NCI-H82 treated with DMSO at 0.1 percent for 48 hours (cell line): ENCODE measurements around the gene SIGLEC1.
A peak's percentile ranks its signal among the peaks of the same experiment; 100 is the strongest.

Experiments used
- DNase-seq: peaks from one replicate; lab custom pipeline; 2025; ENCODE audit not compliant: unreplicated experiment; lab: John Stamatoyannopoulos, UW

The SIGLEC1 gene

DNA sequence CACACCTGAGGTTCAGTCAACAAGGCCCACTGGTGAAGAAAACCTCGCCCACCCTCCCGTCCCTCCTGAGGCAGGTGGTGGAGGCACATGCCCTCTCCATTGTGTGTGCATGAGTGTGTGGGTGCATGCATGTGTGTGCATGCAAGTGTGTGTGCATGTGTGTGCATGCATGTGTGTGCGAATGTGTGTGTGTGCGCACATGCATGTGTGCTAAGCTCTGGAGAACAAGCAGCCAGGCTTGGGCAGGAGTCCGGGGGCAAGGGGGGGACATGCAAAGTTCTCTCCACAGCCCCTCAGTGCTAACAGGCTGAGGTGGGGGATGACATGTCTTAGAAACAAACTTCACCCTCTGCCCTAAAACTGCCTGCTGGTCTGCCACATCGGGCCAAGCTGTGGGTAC, 17.0 kb upstream of the SIGLEC1 start:
- no peak for DNase-seq

DNA sequence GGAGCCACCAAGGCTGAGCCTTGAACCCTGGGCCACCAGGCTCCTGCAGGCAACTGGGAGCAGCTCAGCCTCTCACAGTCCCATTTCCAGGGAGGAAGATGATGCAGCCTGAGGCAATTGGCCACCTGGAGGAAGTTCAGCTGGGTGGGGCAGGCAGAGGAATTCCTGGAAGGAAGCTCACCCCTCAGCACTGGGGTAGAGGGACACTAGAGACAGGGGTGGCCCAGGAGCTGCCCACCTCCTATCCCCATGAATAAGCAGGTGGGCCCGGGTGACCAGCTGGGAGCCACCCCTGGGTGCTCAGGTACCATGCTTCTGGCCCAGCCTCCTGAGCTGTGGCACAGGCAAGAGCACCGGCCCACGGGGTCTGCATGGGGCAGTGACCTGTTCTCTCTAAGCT, 16.5 kb upstream of the SIGLEC1 start:
- no peak for DNase-seq

DNA sequence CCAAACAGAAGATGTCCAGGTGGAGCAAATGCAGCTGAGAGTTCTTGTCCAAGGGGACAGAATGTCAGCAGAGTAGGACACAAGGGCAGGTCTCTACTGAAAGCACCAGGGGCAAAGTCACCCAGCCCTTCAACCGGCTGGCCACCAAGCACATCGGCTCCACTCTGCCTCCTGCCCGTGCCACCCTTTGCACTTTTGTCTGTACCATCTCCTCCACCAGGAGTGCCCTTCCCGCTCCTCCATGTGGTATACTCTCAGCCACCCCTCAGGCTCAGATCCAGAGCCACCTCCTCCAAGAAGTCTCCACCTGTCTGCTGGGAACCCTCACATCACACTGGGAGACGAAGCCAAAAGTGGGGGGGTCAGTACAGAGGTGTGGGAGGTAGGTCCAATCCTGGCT, 16.0 kb upstream of the SIGLEC1 start:
- no peak for DNase-seq

DNA sequence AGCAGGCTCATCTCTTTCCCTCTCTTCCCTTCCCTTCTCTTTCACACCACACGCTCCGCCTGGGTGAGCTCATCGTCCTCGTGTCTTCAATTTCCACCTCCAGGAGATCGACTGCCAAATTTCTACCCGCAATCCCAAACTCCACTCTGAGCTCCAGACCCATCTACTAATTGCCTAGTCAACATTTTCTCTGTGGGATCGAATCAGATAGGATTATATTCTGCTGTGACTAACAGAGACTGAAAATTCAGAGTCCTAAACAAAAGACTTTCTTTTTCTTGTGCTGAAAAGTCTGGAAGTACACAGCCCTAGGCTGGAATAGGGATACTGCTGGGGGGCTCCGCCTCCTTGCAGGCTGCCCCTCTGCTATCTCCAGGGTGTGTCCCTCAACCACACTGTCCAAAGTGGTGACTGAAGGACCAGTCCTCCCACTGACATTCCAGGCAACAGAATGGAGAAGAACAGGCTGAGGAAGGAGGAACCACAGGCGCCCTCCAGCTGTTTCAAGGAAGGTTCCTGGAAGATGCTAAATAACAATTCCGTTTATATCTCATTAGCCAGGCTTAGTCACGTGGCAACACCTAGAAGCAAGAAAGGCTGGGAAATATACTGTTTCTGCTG, 15.1 kb upstream of the SIGLEC1 start:
- DNase-seq, result no peak

- DNase-seq, result no peak
Measured at GRCh38 chr20:3724356-3724755, 12.0 kb upstream of the SIGLEC1 start.

DNA sequence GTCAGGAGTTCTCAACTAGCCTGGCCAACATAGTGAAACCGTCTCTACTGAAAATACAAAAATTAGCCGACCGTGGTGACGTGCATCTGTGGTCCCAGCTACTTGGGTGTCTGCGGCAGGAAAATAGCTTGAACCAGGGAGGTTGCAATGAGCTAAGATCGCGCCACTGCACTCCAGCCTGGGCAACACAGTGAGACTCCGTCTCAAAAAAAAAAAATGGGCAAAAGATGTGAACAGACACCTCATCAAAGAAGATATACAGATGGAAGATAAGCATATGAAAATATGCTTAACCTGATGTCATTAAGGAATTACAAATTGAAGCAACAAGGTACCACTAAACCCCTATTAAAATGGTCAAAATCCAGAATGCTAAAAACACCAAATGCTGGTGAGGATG, 10.9 kb upstream of the SIGLEC1 start:
- no peak for DNase-seq

GRCh38 chr20:3721912-3722311, 9.5 kb upstream of the SIGLEC1 start:
- no peak for DNase-seq

DNA sequence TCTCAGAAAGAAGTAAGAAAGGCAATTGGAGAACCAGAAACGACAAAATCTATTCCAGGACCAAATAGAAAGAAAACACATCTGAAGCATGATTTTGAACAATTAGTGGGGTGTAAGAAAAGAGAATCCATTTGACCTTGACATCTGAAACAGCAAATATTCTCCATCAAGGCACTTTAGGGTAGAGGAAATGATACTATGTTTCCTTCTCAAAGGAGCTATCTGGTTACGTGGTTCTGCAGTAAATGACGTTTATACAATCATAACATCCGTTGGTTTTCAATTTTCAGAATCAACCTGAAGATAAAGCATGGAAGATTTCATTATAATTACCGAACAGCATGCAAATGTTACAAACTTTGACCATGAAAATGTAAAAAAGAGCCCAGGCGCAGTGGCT, 8.2 kb upstream of the SIGLEC1 start:
- DNase-seq, result no peak

- DNase-seq, result no peak
Measured at GRCh38 chr20:3720068-3720467, 7.7 kb upstream of the SIGLEC1 start.

DNA sequence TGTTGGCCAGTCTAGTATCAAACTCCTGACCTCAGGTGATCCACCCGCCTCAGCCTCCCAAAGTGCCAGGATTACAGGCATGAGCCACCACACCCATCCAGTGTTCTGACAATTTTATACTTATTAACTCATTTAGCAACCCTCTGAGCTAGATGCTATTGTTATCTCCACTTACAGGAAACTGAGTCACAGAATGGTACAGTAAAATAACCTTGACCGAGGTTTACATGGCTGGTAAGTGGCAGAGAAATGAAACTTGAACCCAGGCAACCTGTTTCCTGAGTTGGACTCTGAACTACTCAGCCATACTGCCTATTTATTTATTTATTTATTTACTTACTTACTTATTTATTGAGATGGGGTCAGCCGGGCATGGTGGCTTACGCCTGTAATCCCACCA, 6.6 kb upstream of the SIGLEC1 start:
- no peak for DNase-seq

DNA sequence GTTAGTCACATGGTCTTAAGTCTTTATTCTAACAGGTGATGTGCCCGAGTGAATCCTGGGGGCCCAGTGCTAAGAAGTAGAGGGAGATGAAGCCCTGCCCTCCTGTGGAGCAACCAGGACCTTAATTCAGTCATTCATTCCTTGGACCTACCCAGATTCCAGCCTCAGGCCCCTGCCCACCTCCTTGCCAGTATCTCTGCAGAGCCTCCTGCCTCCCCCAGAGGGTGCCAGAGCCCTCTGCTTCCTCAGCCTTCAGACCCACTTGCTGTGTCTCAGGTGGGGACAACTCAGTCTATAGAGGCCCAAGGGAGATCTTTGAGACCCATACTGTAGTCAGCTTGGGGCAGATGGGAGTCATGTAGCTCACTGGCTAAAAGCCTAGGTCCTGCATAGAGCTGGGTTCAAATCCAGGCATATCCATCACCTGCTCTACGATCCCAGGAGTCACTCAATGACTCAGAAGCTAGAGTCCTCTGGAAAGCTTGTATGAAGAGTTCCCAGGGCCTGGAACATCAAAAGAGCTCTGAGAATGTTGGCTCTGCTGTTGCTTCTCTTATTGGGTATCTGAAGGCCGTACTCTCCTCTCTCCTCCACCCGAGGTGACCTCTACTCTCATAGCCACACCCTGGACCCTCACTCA, 3.9 kb upstream of the SIGLEC1 start:
- DNase-seq, result peak; percentile 12

GRCh38 chr20:3714092-3714491, 1.7 kb upstream of the SIGLEC1 start:
- DNase-seq, result no peak

DNA sequence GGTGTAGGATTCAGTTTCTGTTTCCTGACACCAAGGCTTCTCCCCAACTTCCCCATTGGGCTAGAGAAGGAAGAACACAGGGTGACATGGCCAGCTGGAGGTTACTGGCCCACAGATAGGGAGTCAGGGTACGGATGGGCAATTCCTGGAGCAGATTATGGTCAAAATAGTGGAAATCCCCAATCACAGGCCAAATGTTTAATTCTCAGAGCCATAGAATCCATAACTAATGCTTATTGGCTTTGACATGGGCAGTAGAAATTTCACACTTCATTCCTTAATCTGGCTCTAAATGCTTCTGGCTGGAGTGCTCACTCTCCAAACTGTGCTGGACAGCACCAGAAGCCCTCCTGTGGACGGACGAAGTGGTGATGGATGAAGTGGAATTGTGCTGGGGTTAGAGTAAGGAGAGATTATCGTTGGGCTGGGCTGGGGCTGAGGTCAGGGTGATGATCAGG, 887 bp downstream of the SIGLEC1 start:
- no peak for DNase-seq

GRCh38 chr20:3710703-3711483, 1.5 kb downstream of the SIGLEC1 start:
- no peak for DNase-seq

- DNase-seq, result no peak
Measured at GRCh38 chr20:3710011-3710466, 2.4 kb downstream of the SIGLEC1 start.

DNA sequence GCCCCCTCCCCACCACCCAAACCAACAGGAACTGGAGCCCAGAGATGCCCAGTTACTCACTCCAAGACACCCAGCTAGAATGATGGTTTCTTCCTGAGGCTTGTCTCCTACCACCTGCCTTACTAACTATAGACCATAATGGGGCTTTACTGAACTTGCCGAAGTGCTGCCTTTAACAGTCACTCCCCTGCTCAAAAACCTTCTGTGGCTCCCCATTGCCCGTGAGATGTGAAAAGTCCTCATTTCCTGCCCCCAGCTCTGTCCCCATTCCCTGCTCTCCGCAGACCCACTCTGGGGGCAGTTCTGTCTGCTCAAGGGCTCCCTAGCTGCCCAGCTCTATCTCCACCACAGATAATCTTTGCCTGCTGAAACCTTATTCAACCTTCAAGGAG, 4.9 kb downstream of the SIGLEC1 start:
- no peak for DNase-seq

GRCh38 chr20:3706774-3707507, 5.5 kb downstream of the SIGLEC1 start:
- no peak for DNase-seq

- no peak for DNase-seq
Measured at GRCh38 chr20:3705970-3706739, 6.2 kb downstream of the SIGLEC1 start.

GRCh38 chr20:3705491-3705969, 6.9 kb downstream of the SIGLEC1 start:
- DNase-seq, result no peak

- no peak for DNase-seq
Measured at GRCh38 chr20:3704087-3704486, 8.3 kb downstream of the SIGLEC1 start.
